Activated CD8-positive, alpha-beta T cell treated with anti-CD3 and anti-CD28 coated beads for 36 hours (primary cell): ENCODE data around the gene NT5DC3. TPM values are rescaled to one million over a fixed set of nuclear protein-coding genes. Genes with fewer than 3 reads are reported as not detected.

ENCODE experiments used
- ATAC-seq: fragments of 200-7000 bp; cut with Tn5 transposase; one replicate; pipeline ENCODE4 v1.10.0; 2021; ENCODE audit warnings: mild to moderate bottlenecking, moderate library complexity
- CTCF ChIA-PET: fragments of 350-600 bp; sonication (Branson Sonifier 250); formaldehyde crosslinking; loops from one replicate; lab custom pipeline; 2021; ENCODE audit warnings: antibody characterized with exemption; lab: Charles Lee
- POLR2A ChIA-PET: fragments of 350-600 bp; sonication (Branson Sonifier 250); formaldehyde crosslinking; loops from one replicate; lab custom pipeline; 2021; ENCODE audit warnings: antibody characterized with exemption; lab: Charles Lee
- DNase-seq: peaks from one replicate; pipeline ENCODE4 v3.0.0-alpha.2; 2020
- H3K27ac Mint-ChIP-seq: one replicate; pipeline ENCODE4 v1.8.0; 2021; ENCODE audit warnings: mild to moderate bottlenecking, mixed read lengths
- H3K27me3 Mint-ChIP-seq: one replicate; pipeline ENCODE4 v1.8.0; 2021; ENCODE audit warnings: mixed read lengths
- H3K36me3 Mint-ChIP-seq: one replicate; pipeline ENCODE4 v1.8.0; 2021; ENCODE audit warnings: low read depth, mixed read lengths
- H3K4me1 Mint-ChIP-seq: one replicate; pipeline ENCODE4 v1.8.0; 2021; ENCODE audit warnings: low read depth, mixed read lengths
- H3K4me3 Mint-ChIP-seq: one replicate; pipeline ENCODE4 v1.8.0; 2021; ENCODE audit warnings: mild to moderate bottlenecking, moderate library complexity, mixed read lengths
- H3K9me3 Mint-ChIP-seq: one replicate; pipeline ENCODE4 v1.8.0; 2021; ENCODE audit warnings: mixed read lengths
- CTCF ChIP-seq: fragments of 200-600 bp; IDR thresholded peaks from one replicate; pipeline ENCODE4 v1.8.0; 2022; ENCODE audit warnings: antibody characterized with exemption, mild to moderate bottlenecking
- intact Hi-C: fragments of 100-400 bp; cut with micrococcal nuclease; formaldehyde crosslinking; loops from one replicate; pipeline ENCODE4 v1.10.0; 2022
- total RNA-seq, 2 experiments: library from RNA; stranded (reverse); gene quantifications; one replicate each; pipeline ENCODE4 v1.2.3, GENCODE V29; 2021

NT5DC3 gene
- total RNA-seq, 2 experiments from 2014 or later: 8.6 to 9.4 TPM

- Mint-ChIP-seq H3K36me3 (no peaks in the 10 kb centered on the region), H3K4me1 (no peaks in the 10 kb centered on the region), H3K9me3 (no peaks in the 10 kb centered on the region), H3K27ac (no peak overlapping the region), H3K27me3 (peaks cover 10% of the 10 kb centered on the region), H3K4me3 (no peak overlapping the region)
- DNase-seq (no peak), ATAC-seq (no peak)
- ChIA-PET POLR2A (no interaction called here), CTCF (no interaction called here)
- intact Hi-C loops: no loop called here
- no peak for TF ChIP-seq CTCF
Measured at GRCh38 chr12:103748875-103749274, 92.2 kb downstream of the NT5DC3 start.

GRCh38 chr12:103748002-103748401 lies 93.0 kb downstream of the NT5DC3 start:
- Mint-ChIP-seq H3K4me1 (no peaks in the 10 kb centered on the region), H3K27ac (no peak overlapping the region), H3K36me3 (no peaks in the 10 kb centered on the region), H3K4me3 (no peak overlapping the region), H3K27me3 (peaks cover 10% of the 10 kb centered on the region), H3K9me3 (no peaks in the 10 kb centered on the region)
- DNase-seq (no peak), ATAC-seq (no peak)
- intact Hi-C loops: no loop called here
- TF ChIP-seq CTCF: no peak
- ChIA-PET CTCF (no interaction called here), POLR2A (no interaction called here)

GRCh38 chr12:103745962-103746361 lies 95.1 kb downstream of the NT5DC3 start:
- Mint-ChIP-seq H3K36me3 (no peaks in the 10 kb centered on the region), H3K27ac (no peak overlapping the region), H3K27me3 (peaks cover 3% of the 10 kb centered on the region), H3K4me1 (no peaks in the 10 kb centered on the region), H3K9me3 (no peaks in the 10 kb centered on the region), H3K4me3 (no peak overlapping the region)
- no peak for TF ChIP-seq CTCF
- ATAC-seq: no peak
- ChIA-PET CTCF (no interaction called here), POLR2A (no interaction called here)
- no peak for DNase-seq
- intact Hi-C loops: no loop called here

- ChIA-PET POLR2A (no interaction called here), CTCF (no interaction called here)
- Mint-ChIP-seq H3K27ac (no peak overlapping the region), H3K36me3 (no peaks in the 10 kb centered on the region), H3K27me3 (peaks cover 3% of the 10 kb centered on the region), H3K9me3 (no peaks in the 10 kb centered on the region), H3K4me1 (no peaks in the 10 kb centered on the region), H3K4me3 (no peak overlapping the region)
- ATAC-seq (no peak), DNase-seq (no peak)
- intact Hi-C loops: no loop called here
- no peak for TF ChIP-seq CTCF
Measured at GRCh38 chr12:103743788-103744187, 97.2 kb downstream of the NT5DC3 start.

- TF ChIP-seq CTCF: no peak
- no peaks in the 10 kb centered on the region for H3K4me1 Mint-ChIP-seq
- no peak for DNase-seq
- no peak overlapping the region for H3K4me3 Mint-ChIP-seq
- H3K27me3 Mint-ChIP-seq: peaks cover 6% of the 10 kb centered on the region
- POLR2A ChIA-PET: no interaction called here
- ATAC-seq: no peak
- intact Hi-C loops: no loop called here
- CTCF ChIA-PET: no interaction called here
- H3K36me3 Mint-ChIP-seq: no peaks in the 10 kb centered on the region
- no peak overlapping the region for H3K27ac Mint-ChIP-seq
- H3K9me3 Mint-ChIP-seq: no peaks in the 10 kb centered on the region
Measured at GRCh38 chr12:103742349-103742932, 98.6 kb downstream of the NT5DC3 start.
